ENCODE data around the gene TOLLIP. TPM values are rescaled to one million over a fixed set of nuclear protein-coding genes. Genes with fewer than 3 reads are reported as not detected.
"Not testable (repeated sequence)": the region's sequence is repeated elsewhere in the genome, so short reads cannot be mapped to it uniquely, and the experiment has no call there.

The TOLLIP gene
- total RNA-seq: 10 to 100 TPM; 29.6 to 41.0 TPM

GRCh38 chr11:1309498-1310317 is at the start of gene TOLLIP:
TSS of gene TOLLIP (minus strand) at chr11:1309632. CDS start at chr11:1309498, 134 bp downstream.
- TF ChIP-seq, protein P1, sequence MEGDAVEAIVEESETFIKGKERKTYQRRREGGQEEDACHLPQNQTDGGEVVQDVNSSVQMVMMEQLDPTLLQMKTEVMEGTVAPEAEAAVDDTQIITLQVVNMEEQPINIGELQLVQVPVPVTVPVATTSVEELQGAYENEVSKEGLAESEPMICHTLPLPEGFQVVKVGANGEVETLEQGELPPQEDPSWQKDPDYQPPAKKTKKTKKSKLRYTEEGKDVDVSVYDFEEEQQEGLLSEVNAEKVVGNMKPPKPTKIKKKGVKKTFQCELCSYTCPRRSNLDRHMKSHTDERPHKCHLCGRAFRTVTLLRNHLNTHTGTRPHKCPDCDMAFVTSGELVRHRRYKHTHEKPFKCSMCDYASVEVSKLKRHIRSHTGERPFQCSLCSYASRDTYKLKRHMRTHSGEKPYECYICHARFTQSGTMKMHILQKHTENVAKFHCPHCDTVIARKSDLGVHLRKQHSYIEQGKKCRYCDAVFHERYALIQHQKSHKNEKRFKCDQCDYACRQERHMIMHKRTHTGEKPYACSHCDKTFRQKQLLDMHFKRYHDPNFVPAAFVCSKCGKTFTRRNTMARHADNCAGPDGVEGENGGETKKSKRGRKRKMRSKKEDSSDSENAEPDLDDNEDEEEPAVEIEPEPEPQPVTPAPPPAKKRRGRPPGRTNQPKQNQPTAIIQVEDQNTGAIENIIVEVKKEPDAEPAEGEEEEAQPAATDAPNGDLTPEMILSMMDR (IDR thresholded peaks at IDR 0.05): peak in 1 of 2 donors; percentile 75
- Histone ChIP-seq H3K9me3 (peaks cover 0 to 9% of the 10 kb centered on the region in 2 donors), H3K36me3 (no peaks in the 10 kb centered on the region), H3K4me3 (peak within 1 kb of the TSS; percentile 89 to 91), H3K4me1 (peaks cover 0 to 52% of the 10 kb centered on the region in 2 donors), H3K27ac (peak within 1 kb of the TSS; percentile 87 to 96), H3K27me3 (no peaks in the 10 kb centered on the region)
- DNase-seq (ENCODE audit: low spot score): peak; percentile 95

DNA sequence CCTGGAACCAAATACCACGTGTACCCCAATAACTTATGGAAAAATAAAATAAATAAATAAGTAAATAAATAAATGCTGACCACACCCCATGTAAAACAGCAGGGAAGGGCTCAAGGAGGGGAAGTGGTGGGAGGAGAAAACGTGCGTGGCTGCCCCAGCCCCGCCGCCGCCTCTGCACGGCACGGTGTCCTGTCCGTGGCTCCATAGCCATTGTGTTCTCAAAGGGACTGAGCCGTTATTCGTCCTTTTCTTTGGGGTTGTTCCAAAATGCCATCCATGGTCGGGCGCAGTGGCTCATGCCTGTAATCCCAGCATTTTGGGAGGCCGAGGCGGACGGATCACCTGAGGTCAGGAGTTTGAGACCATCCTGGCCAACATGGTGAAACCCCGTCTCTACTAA is 49.5 kb upstream of the TOLLIP start:
- not testable (repeated sequence) for H3K36me3 ChIP-seq; H3K27ac ChIP-seq; H3K4me3 ChIP-seq; DNase-seq (ENCODE audit: low spot score); H3K27me3 ChIP-seq; H3K9me3 ChIP-seq; H3K4me1 ChIP-seq

GRCh38 chr11:1358286-1358685 is 48.9 kb upstream of the TOLLIP start:
- H3K36me3 ChIP-seq: no peaks in the 10 kb centered on the region
- no peak overlapping the region for H3K27ac ChIP-seq
- H3K9me3 ChIP-seq: no peaks in the 10 kb centered on the region
- H3K4me1 ChIP-seq: no peaks in the 10 kb centered on the region
- no peaks in the 10 kb centered on the region for H3K27me3 ChIP-seq
- TF ChIP-seq, protein P1 (IDR thresholded peaks at IDR 0.05): no peak
- DNase-seq (ENCODE audit: low spot score): peak; percentile 65
- no peak overlapping the region for H3K4me3 ChIP-seq

DNA sequence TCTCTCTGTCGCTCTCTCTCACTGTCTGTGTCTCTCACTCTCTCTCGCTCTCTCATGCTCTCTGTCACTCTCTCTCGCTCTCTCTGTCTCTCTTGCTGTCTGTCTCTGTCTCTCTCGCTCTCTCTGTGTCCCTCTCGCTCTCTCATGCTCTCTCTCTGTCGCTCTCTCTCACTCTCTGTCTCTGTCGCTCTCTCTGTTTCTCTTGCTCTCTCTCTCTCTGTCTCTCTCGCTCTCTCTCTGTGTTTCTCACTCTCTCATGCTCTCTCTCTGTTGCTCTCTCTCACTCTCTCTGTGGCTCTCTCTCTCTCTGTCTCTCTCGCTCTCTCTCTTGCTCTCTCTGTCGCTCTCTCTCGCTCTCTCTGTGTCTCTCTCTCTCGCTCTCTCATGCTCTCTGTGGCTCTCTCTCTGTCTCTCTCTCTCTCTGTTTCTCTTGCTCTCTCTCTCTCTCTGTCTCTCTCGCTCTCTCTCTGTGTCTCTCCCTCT is 47.1 kb upstream of the TOLLIP start:
- Histone ChIP-seq H3K27me3 (no peaks in the 10 kb centered on the region), H3K4me1 (no peaks in the 10 kb centered on the region), H3K27ac (no peak overlapping the region), H3K36me3 (no peaks in the 10 kb centered on the region), H3K4me3 (no peak overlapping the region), H3K9me3 (no peaks in the 10 kb centered on the region)
- TF ChIP-seq, protein P1 (IDR thresholded peaks at IDR 0.05): no peak
- DNase-seq (ENCODE audit: low spot score): no peak

GRCh38 chr11:1356007-1356435 is 46.6 kb upstream of the TOLLIP start:
- Histone ChIP-seq H3K36me3 (no peaks in the 10 kb centered on the region), H3K4me3 (no peak overlapping the region), H3K9me3 (no peaks in the 10 kb centered on the region), H3K27me3 (no peaks in the 10 kb centered on the region), H3K27ac (no peak overlapping the region), H3K4me1 (no peaks in the 10 kb centered on the region)
- DNase-seq (ENCODE audit: low spot score): no peak
- TF ChIP-seq, protein P1 (IDR thresholded peaks at IDR 0.05): no peak

DNA sequence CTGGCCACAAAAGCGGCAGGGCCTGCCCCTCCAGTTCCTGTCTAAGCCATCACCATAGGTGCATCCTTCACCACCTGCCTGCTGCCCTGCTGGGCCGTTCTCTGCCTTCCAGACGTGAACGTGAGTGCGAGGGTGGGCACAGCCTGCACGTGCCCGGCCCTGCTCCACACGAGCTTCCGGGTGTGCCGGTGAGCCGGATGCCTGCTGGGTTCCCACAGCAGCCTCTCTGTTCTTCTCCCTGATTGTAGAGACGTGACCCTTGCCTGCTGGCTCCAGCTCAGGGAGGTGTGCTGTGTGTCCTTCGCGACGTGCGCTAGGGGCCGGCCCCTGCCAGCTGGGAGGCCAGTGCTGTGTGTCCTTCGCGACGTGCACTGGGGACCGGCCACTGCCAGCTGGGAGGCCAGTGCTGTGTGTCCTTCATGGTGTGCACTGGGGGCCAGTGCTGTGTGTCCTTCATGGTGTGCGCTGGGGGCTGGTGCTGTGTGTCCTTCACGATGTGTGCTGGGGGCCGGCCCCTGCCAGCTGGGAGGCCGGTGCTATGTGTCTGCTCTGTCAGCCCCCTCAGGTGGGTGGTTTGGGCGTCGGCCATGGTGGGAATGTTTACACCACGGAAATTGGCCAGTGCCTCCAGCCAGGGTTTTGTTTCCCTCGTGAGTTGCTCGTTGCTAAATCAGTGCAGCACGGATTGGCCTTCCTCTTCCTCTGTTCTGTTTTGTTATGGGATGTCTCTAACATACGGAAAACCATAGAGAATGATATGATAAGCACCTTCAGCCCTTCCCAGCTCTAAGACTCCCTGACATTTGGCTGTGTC is 44.9 kb upstream of the TOLLIP start:
- TF ChIP-seq, protein P1 (IDR thresholded peaks at IDR 0.05): no peak
- Histone ChIP-seq H3K27me3 (no peaks in the 10 kb centered on the region), H3K27ac (no peak overlapping the region), H3K4me3 (no peak overlapping the region), H3K36me3 (no peaks in the 10 kb centered on the region), H3K4me1 (no peaks in the 10 kb centered on the region), H3K9me3 (no peaks in the 10 kb centered on the region)
- DNase-seq (ENCODE audit: low spot score): no peak
